ENCODE measurements around the gene TMEM220.

DNA sequence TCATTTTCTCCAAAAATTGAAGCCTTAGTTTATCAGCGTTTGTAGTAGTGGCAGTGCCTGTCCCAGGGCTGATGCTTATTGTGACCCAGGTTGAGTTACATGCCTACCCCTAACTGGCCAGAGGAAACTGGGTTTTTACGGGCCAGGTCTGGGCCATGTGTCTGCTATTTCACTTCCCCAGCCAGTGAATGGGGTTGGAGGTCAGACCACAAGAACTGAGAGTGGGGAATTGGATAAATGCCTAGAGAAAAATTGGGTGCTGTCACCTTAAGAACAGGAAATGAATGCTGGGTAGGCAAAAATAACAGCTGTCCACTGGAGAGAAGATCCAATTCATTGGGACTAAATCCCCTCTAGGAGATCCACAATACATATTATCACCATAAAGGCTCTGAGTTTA lies 27.2 kb downstream of the TMEM220 start:
- no peak for TF ChIP-seq EZH2 (IDR thresholded peaks at IDR 0.05; ENCODE audit: insufficient read depth, poor library complexity, severe bottlenecking)
- TF ChIP-seq EZH2phosphoT487 (IDR thresholded peaks at IDR 0.05; ENCODE audit: insufficient read depth, low read depth): no peak

Data from GM23248 (cell line).